GM18907 (cell line): ENCODE data around the gene AGPAT4.
A peak's percentile ranks its signal among the peaks of the same experiment; 100 is the strongest.
"Not testable (repeated sequence)": the region's sequence is repeated elsewhere in the genome, so short reads cannot be mapped to it uniquely, and the experiment has no call there.

Experiments used
- ATAC-seq: cut with Tn5 transposase; IDR thresholded peaks from one replicate; pipeline ENCODE4 v1.9.1; 2021; ENCODE audit warnings: mild to moderate bottlenecking, moderate library complexity; ENCODE audit not compliant: unreplicated experiment

AGPAT4 gene

GRCh38 chr6:161230339-161230738, 43.5 kb downstream of the AGPAT4 start:
- no peak for ATAC-seq

DNA sequence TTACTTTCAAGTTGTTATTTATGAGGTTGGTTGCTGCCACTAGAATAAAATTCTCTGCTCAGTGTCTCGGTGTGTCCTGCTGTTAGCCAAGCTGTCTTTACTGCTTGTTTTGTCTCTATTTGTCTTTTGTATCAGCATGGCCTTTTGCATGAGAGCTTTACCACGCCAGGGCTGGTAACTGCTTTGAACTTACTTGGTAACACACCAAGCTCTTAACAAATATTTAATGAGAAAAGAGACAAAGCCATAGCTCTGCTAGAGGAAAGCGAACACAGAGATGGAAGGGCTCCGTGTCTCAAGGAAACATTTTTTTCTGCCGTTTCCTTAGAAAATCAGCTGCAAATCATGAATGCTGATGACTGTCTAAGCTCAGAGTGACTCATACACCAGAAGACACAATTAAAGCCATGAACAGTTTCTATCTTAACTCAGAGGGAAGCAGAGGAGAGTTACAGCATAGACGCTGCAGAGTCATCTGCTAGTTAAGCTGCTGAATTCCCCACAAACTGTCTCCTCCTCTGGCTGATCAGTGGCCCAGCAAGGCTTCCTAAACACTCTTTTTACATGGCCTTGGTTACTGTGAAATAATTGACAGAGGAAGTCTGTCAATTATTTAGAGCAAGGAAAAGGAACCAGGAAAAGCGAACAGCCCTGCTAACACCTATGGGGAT, 44.8 kb downstream of the AGPAT4 start:
- peak; percentile 62 for ATAC-seq

DNA sequence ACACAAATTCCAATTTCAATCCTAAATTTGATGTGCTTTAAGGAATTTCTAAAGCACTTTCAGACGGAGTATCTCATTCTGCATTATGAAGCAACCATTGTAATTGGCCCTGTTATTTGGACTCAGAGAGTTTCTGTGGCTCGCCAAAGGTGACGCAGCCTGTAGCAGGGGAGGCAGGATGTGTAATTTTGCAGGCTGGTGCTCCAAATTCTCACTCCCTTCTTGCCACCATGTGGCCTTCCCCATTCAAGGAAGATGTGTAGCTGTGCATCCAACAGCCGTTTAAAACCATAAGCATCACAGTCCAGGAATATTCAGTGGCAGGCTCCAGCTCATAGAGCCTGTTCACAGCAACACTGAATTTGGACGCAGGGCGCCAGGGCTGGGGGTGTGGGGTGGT, 45.8 kb downstream of the AGPAT4 start:
- no peak for ATAC-seq

DNA sequence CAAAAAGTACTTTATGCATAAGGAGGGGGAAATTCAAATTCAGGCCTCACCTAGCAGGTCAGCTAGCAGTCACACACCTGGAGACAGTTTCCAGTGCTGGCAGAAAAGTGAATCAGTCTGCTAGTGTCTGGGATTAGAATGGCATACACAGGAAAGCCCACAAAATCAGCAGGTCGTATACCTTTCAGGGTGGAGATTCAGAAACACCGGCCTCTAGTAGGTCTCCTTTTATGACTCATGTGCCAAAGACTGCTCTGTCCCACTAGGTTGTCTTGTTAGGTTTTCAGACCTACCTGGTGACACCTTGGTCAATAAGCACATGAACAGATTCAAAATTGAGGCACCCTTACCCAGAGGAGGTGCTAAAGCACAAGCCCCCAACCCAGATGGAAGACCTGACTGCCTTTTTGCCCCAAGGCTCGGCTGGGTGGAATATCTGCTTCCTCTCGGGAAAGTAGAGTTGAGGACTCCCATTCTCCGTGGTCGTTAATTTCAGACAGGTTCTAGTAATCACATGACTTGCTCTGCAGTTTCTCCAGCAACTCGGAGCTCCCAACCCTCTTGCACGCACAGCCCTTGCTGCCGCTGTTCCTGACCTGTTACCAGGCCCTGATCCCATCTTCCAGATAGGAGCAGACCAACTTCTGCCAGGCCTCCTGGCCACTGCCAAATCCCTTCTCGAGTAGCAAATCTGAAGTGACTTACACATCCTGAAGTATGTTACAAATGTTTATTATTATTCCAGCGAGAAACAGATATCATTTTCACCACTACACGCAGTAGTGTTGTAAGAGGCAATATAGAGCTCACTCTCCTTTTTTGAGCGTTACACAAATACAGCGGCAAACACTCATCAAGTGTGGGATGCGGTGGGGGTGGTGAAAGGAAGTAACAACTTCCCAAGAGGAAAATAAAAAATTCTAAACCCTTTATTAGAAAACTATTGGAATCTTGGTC, 46.6 kb downstream of the AGPAT4 start:
- no peak for ATAC-seq

DNA sequence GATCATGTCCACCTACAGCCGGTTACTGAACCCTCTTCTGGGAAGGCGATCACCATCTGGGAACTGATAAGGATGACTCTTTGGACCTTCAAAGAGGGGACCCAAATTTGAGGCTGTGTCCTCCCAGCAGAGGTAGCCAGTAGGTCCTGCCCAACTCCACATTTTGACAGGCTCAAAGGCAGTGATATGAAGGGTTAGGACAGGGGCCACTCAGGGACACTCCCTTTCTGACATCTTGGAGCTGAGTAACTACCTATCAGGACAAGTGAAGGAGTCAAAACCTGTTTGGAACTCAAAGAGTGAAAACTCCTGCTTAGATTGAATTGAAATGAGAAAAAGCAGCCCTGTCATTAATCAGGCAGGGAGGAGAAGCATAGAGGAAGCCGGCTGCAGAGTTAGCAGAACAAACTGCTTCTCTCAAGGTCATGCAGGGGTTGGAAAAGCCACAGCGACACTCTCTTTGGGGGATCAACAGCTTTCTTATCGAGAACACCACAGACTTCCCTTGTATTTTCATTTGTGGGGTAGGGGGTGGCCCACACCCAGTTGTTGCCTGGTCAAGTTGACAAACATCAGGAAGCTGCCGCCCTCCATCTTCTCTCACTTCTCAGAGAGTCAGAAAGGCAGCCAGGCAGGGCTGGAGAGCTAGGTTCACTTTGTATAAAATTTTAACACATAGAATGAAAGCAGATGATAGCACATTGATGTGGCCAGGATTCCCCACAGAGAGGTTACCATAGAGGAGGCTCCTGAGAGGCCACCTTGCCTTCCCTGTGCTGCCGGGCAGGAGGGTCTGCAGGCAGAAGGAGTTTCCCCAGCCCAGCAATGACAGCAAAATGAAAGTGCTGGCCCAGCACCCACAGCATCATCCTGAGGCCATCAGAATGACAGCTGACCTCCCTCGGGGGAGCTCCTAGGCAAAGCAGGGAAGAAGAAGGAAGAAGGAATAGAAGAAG, 47.6 kb downstream of the AGPAT4 start:
- ATAC-seq = peak; percentile 52

GRCh38 chr6:161225681-161226008, 48.2 kb downstream of the AGPAT4 start:
- no peak for ATAC-seq

DNA sequence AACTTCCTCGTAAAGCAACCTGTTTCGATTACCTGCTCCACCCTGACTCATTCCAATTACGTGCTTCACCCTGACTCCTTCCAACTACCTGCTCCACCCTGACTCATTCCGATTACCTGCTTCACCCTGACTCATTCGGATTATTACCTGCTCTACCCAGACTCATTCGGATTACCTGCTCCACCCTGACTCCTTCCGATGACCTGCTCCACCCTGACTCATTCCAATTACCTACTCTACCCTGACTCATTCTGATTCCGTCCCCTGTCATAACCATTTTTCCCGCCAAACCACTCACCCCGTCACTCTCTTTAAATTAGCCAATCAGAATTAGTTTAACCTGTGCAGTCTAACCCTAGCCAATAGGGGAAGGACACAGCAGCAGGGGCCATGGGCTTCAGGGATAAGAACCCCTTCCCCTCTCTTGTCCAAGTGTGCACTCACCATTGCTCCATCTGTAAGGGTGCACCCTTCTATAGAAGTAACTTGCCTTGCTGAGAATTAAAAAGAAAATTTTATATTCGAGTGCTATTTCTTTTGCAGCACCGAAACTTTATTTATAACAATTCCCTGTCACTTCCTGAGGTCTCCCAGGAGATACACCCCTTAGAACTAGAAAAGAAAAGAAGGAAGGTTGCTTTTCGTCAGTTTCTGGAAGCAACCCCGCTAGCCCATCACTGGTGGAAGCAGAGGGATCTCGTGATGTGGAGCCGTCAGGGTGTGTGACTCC, 48.7 kb downstream of the AGPAT4 start:
- ATAC-seq = not testable (repeated sequence)

- ATAC-seq = no peak
Measured at GRCh38 chr6:161223646-161224045, 50.2 kb downstream of the AGPAT4 start.

DNA sequence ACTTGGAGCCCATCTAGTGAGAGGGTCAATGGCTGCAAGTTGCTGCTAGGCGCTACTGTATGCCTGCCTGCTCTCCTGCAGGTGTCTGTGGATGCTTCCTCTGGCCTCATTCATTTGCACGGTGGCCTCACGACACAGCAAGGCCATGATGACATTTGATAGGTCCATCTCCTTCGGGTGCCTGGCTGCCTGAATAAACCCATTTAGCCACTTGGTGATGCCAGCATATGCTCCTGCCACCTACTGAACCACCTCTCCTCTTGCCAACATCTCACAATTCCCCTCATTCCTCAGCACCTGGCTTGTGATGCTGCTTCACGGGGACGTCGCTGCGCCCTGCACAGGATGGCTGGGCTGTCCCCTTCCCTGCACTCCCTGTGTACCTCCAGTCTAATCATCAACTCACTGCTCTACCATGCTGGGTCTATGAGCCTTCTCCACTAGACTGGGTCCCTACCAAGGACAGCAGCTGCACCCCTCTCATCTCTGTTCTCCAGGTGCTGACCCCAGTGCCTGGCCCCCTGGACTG, 51.1 kb downstream of the AGPAT4 start:
- no peak for ATAC-seq

- no peak for ATAC-seq
Measured at GRCh38 chr6:161220346-161220745, 53.5 kb downstream of the AGPAT4 start.

GRCh38 chr6:161219680-161220079, 54.2 kb downstream of the AGPAT4 start:
- no peak for ATAC-seq

GRCh38 chr6:161218222-161218621, 55.6 kb downstream of the AGPAT4 start:
- ATAC-seq = no peak

- no peak for ATAC-seq
Measured at GRCh38 chr6:161217628-161218027, 56.2 kb downstream of the AGPAT4 start.

GRCh38 chr6:161216616-161217205, 57.1 kb downstream of the AGPAT4 start:
- ATAC-seq = no peak

GRCh38 chr6:161215876-161216615, 57.8 kb downstream of the AGPAT4 start:
- no peak for ATAC-seq

DNA sequence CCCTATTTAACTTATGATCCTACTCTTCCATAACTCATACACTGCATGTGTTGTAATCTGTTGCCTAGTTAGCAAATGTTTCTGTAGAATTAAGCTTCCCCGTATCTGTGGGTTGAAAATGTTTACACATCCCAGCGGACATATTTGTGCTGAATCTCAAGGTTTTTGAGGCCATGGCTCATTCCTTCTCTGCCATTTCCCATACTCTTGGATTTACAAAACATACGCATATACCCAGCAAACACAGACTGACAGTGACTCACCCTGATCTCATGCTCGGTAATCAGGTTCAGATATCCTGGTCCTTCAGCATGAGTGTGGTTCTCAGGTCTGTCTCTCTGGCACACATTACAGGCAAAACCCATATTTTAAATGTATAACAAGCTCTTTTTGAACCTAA, 58.7 kb downstream of the AGPAT4 start:
- ATAC-seq = no peak

DNA sequence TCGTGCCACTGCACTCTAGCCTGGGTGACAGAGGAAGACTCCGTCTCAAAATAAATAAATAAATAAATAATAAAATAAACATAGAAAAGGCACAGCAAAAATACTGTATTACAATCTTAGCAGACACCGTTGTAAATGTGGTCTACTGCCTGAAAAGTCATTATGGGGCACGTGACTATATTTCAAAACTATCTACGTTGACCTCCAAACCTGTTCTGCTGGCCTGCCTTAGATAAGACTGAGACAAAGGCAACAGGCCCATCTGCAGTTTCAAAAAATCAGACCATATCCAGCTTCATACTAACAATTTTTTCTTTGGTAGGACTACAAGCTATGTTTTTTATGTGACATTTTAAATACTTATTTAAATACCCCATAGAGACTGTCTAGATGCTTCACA, 59.1 kb downstream of the AGPAT4 start:
- ATAC-seq = no peak

- no peak for ATAC-seq
Measured at GRCh38 chr6:161212902-161213301, 61.0 kb downstream of the AGPAT4 start.

DNA sequence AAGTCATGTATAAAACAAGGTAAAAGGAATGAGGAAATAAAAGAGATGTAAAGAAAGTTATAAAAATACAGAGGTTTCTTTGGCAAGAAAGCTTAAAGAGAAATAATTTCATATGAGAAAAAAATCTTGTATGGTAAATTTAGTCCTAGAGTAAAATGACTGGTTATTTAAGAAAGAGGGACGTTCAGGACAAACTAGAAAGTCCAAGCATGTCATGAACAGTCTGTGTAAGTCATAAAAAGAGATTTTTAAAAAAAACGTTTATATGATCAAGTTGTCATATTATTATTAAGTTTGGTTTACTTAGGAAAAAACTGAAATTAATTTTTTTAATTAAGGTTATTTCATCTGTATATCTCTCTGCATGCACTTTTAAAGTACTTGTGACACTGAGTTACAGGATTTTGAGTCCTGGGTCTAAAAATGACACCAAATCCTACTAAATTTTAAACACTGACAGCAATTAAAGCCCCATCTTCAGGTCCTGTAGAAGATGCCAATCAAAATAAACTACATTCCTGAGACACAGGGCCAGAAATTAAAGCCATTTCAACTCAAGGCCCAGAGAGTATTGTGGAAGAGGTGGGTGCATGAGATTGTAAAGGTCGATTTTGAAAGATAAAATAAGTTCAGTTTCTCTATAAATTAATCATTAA, 62.4 kb downstream of the AGPAT4 start:
- no peak for ATAC-seq
